Activated B cell treated with CpG ODN at 0.5 μM for 24 hours (primary cell): ENCODE data around the gene FBP1. TPM values are rescaled to one million over a fixed set of nuclear protein-coding genes. Genes with fewer than 3 reads are reported as not detected.

Source experiments
- ATAC-seq: fragments of 200-7000 bp; cut with Tn5 transposase; one replicate; pipeline ENCODE4 v1.10.0; 2021; ENCODE audit warnings: low read depth, mild to moderate bottlenecking, moderate library complexity
- CTCF ChIA-PET: fragments of 350-600 bp; sonication (Branson Sonifier 250); formaldehyde crosslinking; loops from one replicate; lab custom pipeline; 2021; ENCODE audit warnings: antibody characterized with exemption; lab: Charles Lee
- POLR2A ChIA-PET: fragments of 350-600 bp; sonication (Branson Sonifier 250); formaldehyde crosslinking; loops from one replicate; lab custom pipeline; 2021; ENCODE audit warnings: antibody characterized with exemption; lab: Charles Lee
- DNase-seq: peaks from one replicate; pipeline ENCODE4 v3.0.0; 2022
- H3K27ac Mint-ChIP-seq: one replicate; pipeline ENCODE4 v1.8.0; 2020; ENCODE audit warnings: mixed read lengths
- H3K27me3 Mint-ChIP-seq: one replicate; pipeline ENCODE4 v1.8.0; 2021; ENCODE audit warnings: mixed read lengths
- H3K36me3 Mint-ChIP-seq: one replicate; pipeline ENCODE4 v1.8.0; 2021; ENCODE audit warnings: low read depth, mixed read lengths
- H3K4me1 Mint-ChIP-seq: one replicate; pipeline ENCODE4 v1.8.0; 2021; ENCODE audit warnings: mixed read lengths
- H3K4me3 Mint-ChIP-seq: one replicate; pipeline ENCODE4 v1.8.0; 2020; ENCODE audit warnings: mild to moderate bottlenecking, mixed read lengths
- H3K9me3 Mint-ChIP-seq: one replicate; pipeline ENCODE4 v1.8.0; 2020; ENCODE audit warnings: mixed read lengths
- intact Hi-C: fragments of 100-400 bp; cut with micrococcal nuclease; formaldehyde crosslinking; loops from one replicate; pipeline ENCODE4 v1.15.1; 2024
- total RNA-seq: library from RNA; stranded (reverse); gene quantifications from 2 replicates; pipeline ENCODE4 v1.2.3, GENCODE V29; 2022
- TF ChIP-seq, protein P1 (sequence below): fragments of 200-600 bp; IDR thresholded peaks from one replicate; pipeline ENCODE4 v1.8.0; 2022; ENCODE audit warnings: antibody characterized with exemption, mild to moderate bottlenecking

FBP1 gene
- total RNA-seq, 1 donor from 2014 or later: 0.80 TPM

- TF ChIP-seq, protein P1, sequence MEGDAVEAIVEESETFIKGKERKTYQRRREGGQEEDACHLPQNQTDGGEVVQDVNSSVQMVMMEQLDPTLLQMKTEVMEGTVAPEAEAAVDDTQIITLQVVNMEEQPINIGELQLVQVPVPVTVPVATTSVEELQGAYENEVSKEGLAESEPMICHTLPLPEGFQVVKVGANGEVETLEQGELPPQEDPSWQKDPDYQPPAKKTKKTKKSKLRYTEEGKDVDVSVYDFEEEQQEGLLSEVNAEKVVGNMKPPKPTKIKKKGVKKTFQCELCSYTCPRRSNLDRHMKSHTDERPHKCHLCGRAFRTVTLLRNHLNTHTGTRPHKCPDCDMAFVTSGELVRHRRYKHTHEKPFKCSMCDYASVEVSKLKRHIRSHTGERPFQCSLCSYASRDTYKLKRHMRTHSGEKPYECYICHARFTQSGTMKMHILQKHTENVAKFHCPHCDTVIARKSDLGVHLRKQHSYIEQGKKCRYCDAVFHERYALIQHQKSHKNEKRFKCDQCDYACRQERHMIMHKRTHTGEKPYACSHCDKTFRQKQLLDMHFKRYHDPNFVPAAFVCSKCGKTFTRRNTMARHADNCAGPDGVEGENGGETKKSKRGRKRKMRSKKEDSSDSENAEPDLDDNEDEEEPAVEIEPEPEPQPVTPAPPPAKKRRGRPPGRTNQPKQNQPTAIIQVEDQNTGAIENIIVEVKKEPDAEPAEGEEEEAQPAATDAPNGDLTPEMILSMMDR: no peak
- DNase-seq (no peak), ATAC-seq (no peak)
- POLR2A ChIA-PET: no interaction called here
- Mint-ChIP-seq H3K36me3 (no peaks in the 10 kb centered on the region), H3K27me3 (peaks cover 54% of the 10 kb centered on the region), H3K4me1 (peaks cover 4% of the 10 kb centered on the region), H3K4me3 (no peak overlapping the region), H3K9me3 (no peaks in the 10 kb centered on the region), H3K27ac (no peak overlapping the region)
- CTCF ChIA-PET: no interaction called here
- intact Hi-C loops: no loop called here
These were observed 32.5 kb downstream of the FBP1 start for GRCh38 chr9:94606646-94607422.

GRCh38 chr9:94603259-94604160 is 35.8 kb downstream of the FBP1 start:
- ChIA-PET POLR2A (no interaction called here), CTCF (no interaction called here)
- H3K4me1 Mint-ChIP-seq: peaks cover 4% of the 10 kb centered on the region
- no peaks in the 10 kb centered on the region for H3K36me3 Mint-ChIP-seq
- H3K27ac Mint-ChIP-seq: no peak overlapping the region
- H3K4me3 Mint-ChIP-seq: no peak overlapping the region
- no peaks in the 10 kb centered on the region for H3K9me3 Mint-ChIP-seq
- DNase-seq (peak; percentile 33), ATAC-seq (peak; percentile 64)
- intact Hi-C loops: loop anchor here (1.0 kb wide), 1 partner anchor 49 kb away; no protein-coding TSS in a partner anchor
- H3K27me3 Mint-ChIP-seq: peaks cover 33% of the 10 kb centered on the region
- TF ChIP-seq, protein P1: no peak

GRCh38 chr9:94602666-94603065 is 36.7 kb downstream of the FBP1 start:
- POLR2A ChIA-PET: no interaction called here
- no peak overlapping the region for H3K4me3 Mint-ChIP-seq
- DNase-seq: no peak
- H3K9me3 Mint-ChIP-seq: no peaks in the 10 kb centered on the region
- TF ChIP-seq, protein P1: no peak
- peaks cover 33% of the 10 kb centered on the region for H3K27me3 Mint-ChIP-seq
- CTCF ChIA-PET: no interaction called here
- H3K36me3 Mint-ChIP-seq: no peaks in the 10 kb centered on the region
- intact Hi-C loops: loop anchor here (1.0 kb wide), 1 partner anchor 48 kb away; no protein-coding TSS in a partner anchor
- ATAC-seq: no peak
- peaks cover 4% of the 10 kb centered on the region for H3K4me1 Mint-ChIP-seq
- H3K27ac Mint-ChIP-seq: no peak overlapping the region

DNA sequence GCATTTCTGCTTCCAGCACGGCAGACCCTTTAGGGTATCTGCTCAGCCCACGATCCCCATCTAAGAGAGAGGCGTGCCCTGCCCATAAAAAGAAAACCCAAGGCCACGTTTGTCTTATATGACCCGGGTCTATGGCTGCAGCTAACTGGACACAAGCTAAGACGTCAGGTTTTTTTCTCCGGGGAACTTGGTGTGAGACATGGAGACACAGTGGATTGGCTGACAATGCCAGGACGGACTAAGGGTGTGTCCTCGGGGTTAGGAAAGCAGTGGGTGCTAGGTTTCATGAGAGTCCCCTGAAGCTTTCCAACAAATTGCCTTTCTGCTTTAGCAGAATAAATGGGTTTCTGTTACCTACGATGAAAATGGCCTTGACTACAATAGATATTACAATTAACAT is 38.6 kb downstream of the FBP1 start:
- no peak for DNase-seq
- ATAC-seq: no peak
- H3K27ac Mint-ChIP-seq: no peak overlapping the region
- no peaks in the 10 kb centered on the region for H3K9me3 Mint-ChIP-seq
- TF ChIP-seq, protein P1: no peak
- ChIA-PET POLR2A (no interaction called here), CTCF (no interaction called here)
- H3K36me3 Mint-ChIP-seq: no peaks in the 10 kb centered on the region
- peaks cover 4% of the 10 kb centered on the region for H3K4me1 Mint-ChIP-seq
- intact Hi-C loops: no loop called here
- no peak overlapping the region for H3K4me3 Mint-ChIP-seq
- peaks cover 16% of the 10 kb centered on the region for H3K27me3 Mint-ChIP-seq

DNA sequence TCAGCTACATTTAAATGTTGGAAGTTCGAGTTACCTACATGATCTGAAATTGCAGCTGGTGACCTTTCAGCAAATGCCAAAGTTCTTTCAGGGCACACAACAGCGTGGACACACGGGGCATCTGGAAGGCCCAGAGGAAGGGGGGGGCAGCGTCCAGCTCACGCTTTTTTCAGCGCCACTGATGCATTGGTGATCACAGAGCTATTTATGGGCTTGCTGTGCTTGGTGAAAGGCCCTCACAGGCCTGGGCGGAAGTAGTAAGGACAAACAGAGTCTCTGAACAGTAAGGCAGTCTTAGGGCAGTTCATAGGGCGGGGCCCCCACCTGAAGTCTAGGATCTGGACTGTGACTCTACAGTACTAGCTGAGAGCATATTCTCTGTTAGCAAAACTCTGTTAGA is 39.1 kb downstream of the FBP1 start:
- Mint-ChIP-seq H3K9me3 (no peaks in the 10 kb centered on the region), H3K4me1 (peaks cover 4% of the 10 kb centered on the region), H3K36me3 (no peaks in the 10 kb centered on the region), H3K4me3 (no peak overlapping the region), H3K27ac (no peak overlapping the region), H3K27me3 (peaks cover 13% of the 10 kb centered on the region)
- ChIA-PET POLR2A (no interaction called here), CTCF (no interaction called here)
- ATAC-seq: no peak
- intact Hi-C loops: no loop called here
- TF ChIP-seq, protein P1: no peak
- DNase-seq: no peak
